Fibroblast of gingiva (primary cell): ENCODE measurements around the gene SPATS1.
A peak's percentile ranks its signal among the peaks of the same experiment; 100 is the strongest.

Experiments
- DNase-seq: peaks from one replicate; pipeline ENCODE4 v3.0.0-alpha.2; 2011; ENCODE audit warnings: low read depth

Gene SPATS1, protein sequence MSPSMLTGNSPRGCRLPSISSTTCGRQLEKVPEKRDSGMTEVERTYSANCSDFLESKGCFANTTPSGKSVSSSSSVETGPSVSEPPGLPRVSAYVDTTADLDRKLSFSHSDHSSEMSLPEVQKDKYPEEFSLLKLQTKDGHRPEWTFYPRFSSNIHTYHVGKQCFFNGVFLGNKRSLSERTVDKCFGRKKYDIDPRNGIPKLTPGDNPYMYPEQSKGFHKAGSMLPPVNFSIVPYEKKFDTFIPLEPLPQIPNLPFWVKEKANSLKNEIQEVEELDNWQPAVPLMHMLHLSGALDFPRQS

GRCh38 chr6:44342489-44342888 is at the start of gene SPATS1:
Gene SPATS1 (plus strand): TSS chr6:44342650. CDS start chr6:44343096, 446 bp downstream.
- no peak for DNase-seq

DNA sequence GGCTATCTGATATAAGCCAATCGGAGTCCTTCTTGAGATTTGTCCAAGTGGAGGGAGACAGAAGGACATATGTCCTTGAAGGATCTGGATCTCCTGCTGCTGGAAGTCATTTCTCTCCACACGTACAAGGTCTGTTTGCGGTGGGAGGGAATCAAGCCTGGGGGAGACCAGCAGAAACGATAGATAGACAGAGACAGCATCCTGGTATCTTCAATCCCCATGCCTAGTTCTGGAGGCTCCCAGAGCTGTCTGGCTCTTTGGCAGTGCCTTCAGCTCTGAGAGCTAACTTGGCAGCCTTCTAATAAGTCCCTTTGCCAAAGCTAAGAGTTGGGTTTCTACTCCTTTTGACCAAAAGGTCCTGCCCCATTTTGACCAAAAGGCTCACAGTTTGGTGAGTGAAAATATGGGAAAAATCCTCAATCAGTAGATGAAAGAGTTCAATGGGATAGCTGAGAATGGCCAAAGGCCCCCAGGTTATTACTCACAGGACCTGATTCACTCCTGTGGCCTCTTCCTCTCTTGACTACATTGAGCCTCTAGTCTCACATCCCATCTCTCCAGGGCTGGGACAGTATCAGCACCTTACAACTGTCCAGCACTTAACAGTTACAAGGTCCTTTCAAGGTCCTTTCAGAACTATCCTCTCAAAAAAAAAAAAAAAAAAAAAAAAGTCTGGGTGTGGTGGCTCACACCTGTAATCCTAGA is 49.6 kb upstream of the SPATS1 start:
- DNase-seq, result no peak

DNA sequence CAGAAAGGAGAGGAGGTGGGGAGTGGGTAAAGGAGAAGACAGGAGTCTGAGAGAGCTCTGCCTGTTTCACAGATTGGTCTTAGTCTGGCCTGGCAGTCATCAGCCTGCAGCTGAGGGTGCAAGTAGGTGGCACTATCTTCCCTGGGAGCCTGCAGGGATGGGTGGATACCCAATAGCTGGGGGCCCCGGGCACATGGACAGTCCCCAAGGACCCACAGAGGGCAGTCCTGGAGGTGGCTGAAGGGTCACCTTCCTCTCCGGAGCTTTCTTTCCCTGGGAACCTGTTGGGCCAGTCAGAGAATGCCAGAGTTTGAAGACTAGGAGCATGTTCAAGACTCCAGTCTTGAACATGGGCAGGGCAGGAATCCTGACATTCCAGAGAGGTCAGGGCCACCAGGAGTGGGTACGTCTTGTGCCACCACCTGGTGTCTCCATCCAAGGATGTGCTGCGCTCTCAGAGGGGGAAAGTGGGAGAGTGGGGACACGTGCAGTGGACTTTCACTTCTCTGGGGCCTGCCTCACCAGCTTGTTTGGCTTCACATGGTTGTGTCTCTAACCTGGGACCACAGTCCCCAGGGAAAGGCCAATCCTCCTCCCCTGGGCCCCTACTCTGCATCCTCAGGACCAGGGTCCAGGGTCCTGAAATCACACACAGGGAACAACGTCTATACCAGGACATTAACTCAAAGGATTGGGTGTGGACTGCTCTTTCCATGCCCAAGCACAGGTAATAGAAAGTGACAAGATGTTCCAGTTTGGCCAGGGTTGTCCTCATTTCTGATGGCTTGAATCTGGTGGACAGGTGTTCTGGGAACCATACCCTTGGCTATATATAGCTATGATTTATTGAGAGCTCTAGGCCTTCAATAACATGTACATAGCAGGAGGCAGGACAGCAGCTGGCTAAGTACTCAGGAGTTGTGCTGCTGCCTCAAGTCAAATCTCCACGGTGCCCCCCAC is 47.3 kb upstream of the SPATS1 start:
- DNase-seq, result no peak

DNA sequence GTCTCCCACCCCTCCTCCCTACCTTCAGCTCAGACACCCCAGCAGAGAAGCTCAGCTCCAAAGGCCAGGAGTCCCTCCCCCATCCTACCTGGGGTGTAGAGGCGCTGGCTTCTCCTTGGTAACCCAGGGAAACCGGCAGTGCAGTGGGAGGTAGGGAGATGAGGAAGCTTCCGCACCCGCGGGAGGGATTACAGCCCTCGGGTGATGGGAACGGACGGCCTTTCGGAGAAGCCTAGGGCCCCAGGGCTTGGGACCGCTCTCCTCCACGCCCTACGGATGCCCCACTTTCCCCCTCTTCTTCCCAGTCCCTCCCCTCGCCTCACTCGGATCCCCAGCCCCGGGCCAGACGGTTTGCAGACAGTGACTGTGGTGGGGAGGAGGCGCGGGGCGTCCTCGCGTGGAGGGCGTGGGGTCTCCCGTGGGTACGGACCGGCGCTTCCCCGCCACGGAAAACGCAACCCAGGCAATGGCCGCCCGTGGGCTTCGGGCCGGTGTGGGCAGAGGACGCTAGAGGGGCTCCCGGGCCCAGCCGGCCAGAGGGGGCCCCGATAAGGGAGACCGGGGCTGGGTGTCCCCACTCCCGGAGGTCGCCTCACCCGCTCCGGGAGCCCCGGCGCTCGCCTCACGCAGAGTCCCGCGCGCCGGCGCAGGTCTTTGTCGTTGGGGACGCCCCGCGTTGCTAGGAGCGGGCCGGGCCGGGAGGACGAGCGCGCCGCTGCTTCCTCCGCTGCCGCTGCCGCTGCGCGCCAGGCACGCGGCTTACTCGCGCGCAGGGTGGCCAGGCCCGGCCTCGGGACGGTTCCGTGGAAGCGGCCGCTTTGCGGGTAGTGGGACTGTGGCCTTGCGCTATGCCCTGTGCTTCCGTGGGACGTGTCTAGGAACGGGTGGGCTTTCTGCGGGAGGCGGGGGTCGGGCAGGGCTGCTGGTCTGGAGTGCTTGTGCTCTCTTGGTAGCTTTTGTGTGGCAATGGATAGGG is 45.1 kb upstream of the SPATS1 start:
- DNase-seq, result no peak

DNA sequence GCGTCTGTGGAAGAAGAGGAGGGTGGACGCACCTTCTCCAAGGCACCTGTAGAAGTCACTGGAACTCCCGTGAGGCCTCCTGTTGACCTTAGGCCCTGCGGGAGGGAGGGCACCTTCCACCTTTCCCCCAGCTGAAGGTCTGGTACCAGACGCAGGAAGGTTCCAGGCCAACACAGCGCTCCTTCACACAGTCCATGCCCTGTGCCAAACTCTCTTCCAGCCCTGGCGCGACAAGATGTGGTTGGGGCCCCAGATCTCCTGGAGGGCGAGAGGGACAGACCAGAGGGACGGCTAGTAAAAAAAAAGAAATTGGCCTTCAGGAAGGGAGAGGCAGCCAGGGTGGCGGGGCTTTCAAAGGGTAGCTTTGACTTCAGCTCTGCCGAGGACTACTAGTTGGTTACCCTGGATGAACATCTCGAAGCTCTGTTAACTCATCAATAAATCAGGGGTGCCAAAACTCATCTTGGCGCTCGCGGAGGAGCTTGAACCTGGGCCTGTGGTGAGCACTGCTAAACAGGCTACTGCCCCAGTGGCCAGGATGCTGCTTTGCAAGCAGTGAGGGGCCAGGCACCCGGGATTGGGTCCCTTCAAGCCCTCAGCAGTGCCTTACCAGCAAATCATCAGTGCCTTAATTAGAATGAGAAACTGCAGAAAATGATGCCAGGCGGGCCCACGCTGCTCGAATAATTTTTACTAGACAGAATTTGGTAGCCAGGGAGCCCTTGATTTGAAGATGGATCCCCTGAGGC is 44.2 kb upstream of the SPATS1 start:
- no peak for DNase-seq

GRCh38 chr6:44298864-44299263 is 43.6 kb upstream of the SPATS1 start:
- no peak for DNase-seq

DNA sequence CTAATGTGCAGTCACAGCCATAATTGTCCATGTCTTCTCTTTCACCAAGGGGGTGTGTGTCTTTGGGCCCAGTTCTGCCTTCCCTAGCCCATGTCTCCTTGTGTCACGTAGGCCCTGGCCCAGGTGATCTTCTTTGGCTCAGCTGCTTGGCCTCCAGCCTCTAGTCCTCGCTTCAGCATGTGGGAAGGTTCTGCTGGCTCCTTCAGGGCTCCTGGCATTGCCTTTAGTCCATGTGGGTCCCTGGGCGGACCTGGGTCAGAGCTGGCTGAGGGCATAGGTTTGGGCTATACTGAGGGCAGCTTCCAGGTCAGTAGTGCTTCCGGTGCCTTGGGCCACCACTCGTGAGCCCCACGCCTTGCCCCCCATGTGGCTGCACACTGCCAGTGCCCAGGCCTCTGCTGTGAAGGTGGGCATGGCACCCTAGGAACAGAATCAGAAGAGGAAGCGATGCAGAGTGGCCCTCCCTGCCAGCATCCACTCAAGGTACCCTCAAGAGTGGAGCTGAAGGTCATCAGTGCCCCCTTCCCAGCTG is 42.1 kb upstream of the SPATS1 start:
- DNase-seq, result no peak

- DNase-seq, result no peak
Observed at GRCh38 chr6:44301106-44301505, 41.3 kb upstream of the SPATS1 start.

DNA sequence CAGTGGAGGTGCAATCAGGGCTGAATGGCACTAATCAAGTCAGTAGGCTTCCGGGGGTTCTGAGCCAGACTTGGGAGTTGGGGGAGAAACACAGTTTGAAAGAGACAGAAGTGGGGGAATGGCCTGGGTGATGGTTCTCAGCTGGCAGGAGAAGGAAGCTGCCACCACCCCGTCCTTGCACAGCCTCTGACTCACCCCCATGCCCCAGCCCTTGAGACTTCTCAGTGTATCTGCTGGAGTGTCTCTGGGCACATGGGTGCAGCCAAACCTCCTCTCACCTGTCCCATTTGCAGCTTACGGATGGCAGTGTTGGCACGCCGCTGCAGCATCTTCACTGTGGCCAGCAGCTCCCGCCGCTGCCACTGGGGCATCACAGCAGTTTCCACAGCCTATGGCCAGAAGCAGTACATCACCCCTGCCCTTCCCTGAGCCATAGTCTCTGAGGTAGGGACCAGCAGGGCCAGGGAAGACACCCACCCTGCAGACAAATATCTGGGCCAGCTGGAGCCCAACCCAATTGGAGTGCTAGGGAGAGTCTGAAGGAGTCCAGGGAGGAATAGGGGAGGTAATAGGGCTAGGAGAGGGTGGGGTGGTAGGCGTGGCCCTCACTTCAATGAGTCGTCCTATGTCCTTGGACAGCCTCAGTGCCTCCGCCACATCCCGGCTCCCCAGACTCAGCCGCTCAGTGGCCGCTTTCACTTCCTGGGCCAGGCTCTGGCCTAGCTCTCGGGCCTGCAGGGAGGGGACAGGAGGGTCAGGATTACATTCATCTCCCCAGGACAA is 40.5 kb upstream of the SPATS1 start:
- DNase-seq, result no peak

DNA sequence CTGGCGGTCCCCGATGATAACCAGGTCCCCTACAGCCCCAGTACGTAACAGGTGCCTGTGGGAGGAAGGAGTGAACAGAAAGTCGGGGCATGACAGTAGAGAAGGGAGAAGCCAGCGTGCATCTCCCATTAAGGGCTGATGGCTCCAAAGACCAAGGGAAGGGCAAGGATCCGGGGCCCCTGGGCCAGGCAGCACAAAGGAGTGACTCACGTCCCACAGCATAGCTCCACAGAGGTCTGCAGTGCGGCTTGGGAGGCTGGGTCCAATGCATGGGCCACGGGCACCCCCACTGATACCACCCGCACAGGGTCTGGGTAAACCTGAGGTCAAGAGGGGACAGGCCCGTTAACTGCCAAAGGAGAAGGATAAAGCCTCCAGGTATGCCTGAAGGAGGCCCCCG is 39.6 kb upstream of the SPATS1 start:
- no peak for DNase-seq

DNA sequence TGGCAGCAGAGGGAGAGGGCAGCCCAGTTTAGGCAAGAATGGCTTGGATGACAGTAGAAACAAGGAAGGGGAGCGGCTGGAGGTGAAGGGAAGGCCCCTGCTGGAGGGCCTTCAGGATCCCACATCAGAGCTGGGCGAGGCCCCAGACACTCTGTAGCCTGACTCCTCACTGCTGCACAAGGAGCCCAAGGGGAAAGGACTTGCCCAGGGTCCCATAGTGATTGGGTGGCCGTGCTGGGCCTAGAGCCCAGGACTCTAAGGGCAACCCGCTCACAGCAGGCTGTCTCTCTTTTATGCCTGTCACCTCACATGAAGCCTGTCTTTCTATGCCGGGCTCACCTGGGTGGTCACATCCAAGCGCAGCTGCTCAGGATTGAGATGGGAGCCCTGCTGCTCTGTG is 38.6 kb upstream of the SPATS1 start:
- DNase-seq, result no peak

DNA sequence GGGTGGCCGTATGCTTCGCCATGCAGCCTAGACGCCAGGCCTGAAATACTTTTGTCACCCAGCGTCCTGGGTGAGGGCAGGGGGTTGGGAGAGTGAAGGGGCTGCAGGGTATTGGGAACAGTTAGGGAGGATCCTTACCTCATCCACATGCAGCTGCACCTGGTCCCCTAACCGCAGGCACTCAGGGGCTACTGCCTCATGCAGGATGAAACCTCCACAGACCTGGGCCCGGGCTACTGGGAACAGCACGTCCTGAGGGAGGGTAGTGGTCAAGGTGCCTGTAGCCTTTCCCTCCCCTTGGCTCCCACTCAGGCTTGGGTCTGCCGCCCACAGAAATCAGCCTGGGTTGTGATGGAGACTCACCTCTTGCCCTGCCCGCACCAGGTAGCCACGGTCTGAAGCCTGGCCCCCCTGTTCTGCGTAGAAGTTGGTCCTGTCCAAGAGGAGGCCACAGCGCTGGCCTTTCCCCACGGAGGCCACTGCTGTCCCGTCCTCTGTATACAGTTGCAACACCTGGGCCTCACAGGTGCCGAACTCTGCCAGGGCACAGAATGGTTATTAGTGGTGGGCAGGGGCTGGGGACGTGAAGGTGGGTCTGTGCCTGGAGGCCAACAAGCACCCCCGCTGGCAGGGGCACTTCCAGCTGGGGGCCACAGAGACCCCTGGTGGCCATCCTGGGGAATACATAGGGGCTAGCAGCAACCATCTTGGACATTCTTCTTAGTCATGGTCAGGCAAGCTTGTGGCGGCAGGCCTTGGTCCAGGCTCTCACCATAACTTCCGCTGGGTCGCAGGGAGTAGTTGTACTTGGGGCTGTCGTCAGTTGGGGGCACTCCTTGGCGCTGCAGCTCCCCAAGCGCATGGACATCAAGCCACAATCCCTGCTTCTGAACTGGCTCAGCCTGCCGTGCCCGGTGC is 37.9 kb upstream of the SPATS1 start:
- DNase-seq, result peak; percentile 21

GRCh38 chr6:44305200-44305725 is 37.2 kb upstream of the SPATS1 start:
- no peak for DNase-seq

- DNase-seq, result no peak
Observed at GRCh38 chr6:44306710-44307109, 35.7 kb upstream of the SPATS1 start.

DNA sequence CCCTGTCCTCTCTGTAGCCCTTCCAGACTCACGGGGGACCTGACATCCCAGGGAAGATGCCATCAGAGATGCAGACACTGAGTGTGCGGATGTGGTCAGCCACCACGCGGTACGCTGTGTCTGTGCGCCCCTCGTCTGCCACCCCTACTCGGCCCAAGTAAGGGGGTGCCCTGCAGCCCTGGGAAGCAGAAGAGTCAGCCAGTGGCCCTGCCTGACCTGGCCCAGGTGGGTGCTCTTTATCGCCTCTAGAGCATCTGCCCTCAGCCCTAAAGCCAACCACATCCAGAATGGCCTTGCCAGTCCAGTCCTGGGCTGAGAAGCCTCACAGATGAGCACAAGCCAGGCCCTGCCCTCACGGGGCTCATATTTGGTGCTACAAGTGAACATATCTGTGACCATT is 35.2 kb upstream of the SPATS1 start:
- DNase-seq, result no peak

GRCh38 chr6:44309092-44309491 is 33.4 kb upstream of the SPATS1 start:
- no peak for DNase-seq

DNA sequence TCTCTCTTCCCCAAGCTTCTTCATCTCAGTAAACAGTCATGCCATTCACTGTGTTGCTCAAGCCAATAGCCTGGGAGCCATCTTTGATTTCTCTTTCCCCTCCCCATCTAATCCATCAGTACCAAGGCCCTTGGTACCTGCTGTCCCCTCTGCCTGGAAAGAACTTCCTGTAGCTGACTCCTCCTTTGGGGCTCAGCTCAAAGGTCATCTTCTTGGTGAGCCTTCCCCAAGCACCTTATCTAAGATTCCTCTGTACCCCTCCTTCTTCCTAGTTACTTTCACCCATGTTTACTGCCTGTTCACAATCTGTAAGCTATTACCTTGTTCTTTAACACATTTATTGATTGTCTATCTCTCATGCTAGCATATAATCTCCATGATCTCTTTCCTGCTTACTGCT is 32.8 kb upstream of the SPATS1 start:
- no peak for DNase-seq

DNA sequence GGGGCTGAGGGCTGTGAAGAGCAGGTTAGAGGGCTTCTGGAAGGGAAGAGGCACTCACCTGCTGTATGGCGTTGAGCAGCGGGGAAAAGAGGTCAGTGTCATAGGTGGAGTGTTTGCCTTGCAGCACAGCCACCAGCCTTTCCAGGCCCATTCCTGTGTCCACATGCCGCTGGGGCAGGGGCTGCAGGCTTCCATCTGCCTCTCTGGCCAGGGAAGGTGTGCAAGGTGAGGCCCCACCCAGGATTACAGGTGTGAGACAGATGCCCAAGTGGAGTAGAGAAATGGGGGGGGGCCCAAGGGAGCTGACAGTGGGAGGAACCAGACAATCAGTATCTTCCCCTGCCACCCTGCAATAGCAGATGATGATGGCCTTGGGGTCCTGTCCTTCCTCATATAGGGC is 32.2 kb upstream of the SPATS1 start:
- no peak for DNase-seq
